ENCODE measurements around the gene IL12RB2.
"Not testable (repeated sequence)": the region's sequence is repeated elsewhere in the genome, so short reads cannot be mapped to it uniquely, and the experiment has no call there.

IL12RB2 gene

DNA sequence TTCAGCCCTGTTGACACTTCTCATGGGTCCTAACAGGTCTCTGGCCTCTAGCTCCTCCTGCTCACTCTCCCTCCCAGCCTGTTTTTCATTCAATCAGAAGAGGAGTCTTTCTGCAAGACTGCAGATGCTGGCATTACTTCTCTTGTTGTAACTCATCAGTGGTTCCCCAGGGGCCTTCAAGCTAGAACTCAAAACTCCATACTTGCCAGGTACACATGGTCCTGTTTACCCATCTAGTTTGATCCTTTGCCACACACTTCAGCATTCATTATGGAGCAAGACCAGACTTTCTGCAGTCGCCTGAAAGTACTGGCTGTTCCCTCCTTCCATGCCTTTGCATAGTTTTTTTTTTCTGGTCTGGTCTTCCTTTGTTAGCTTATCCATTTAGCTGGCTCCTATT lies 74.6 kb downstream of the IL12RB2 start:
- H3K4me3 ChIP-seq (ENCODE audit: low read length) = no peak overlapping the region
- no peak for DNase-seq (ENCODE audit: low read depth, low spot score)

DNA sequence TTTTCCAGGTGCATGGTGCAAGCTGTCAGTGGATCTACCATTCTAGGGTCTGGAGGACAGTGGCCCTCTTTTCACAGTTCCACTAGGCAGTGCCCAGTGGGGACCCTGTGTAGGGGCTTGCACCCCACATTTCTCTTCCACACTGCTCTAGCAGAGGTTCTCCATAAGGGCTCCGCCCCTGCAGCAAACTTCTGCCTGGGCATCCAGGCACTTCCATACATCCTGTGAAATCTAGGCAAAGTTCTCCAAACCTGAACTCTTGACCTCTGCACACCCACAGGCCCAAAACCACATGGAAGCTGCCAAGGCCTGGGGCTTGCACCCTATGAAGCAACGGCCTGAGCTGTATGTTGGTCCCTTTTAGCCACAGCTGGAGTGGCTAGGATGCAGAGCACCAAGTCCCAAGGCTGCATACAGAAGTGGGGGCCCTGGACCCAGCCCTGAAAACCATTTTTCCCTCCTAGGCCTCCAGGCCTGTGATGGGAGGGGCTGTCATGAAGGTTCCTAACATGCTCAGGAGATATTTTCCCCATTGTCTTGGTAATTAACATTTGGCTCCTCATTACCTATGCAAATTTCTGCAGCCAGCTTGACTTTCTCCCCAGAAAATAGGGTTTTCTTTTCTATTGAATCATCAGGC lies 76.4 kb downstream of the IL12RB2 start:
- no peak for DNase-seq (ENCODE audit: low read depth, low spot score)
- no peak overlapping the region for H3K4me3 ChIP-seq (ENCODE audit: low read length)

DNA sequence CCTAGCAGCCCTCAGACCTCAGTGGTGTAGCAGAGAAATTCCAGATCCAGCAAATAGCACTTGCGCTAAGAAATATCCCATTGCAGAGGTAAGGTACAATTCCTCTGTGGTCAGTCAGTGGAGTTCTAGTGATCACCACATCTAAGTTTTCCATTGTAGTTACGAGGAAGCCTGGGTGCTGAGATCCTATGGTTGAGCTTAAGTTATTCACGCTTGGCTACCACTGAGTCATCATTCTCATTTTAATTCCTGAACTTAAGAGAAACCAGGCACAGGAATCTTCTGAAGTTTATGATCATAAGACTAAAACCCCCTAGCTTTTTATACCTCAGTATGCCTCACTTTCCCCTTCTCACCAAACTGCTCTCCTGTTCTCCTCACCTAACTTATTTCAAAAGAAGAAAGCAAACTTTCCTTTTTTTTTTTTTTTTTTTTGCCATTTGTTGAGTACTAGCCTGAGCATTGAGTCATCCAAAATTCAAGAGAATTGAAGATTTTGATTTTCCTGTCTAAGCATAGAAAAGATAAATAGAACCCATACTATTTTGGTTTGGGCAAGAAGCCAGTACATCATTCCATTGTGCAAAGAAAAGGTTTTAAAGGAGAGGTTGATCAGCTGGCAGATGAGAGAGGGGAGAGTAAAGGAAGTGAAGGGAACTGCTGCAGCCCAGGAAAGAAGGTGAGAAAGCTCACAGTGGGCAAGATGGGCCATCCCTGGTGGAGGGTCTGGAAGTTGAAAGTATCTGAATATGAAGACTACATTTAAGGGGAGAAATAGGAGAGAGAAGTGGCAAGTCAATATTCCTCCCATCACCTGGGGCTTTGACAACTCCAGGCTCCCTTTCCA lies 82.6 kb downstream of the IL12RB2 start:
- DNase-seq (ENCODE audit: low read depth, low spot score) = no peak
- H3K4me3 ChIP-seq (ENCODE audit: low read length) = no peak overlapping the region

DNA sequence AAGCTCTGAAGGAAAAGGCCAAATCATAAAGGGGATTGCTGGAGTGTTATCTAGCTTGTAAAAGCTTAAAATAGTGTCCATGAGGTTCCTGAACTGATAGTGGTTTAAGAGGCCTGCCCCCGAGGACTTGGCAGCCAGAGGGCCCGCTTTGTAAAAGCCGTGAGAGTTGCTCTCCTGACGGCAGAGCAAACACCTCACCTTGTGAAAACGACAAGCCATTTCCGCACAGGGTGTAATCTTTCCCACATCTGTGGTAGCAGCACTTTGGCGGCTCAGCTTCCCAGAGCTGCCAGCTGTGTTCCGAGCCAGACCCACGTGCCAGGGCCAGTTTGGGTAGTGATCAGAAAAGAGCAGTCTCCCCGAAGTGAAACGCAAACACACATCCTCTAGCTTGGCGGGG lies 85.6 kb downstream of the IL12RB2 start:
- H3K4me3 ChIP-seq (ENCODE audit: low read length) = no peak overlapping the region
- DNase-seq (ENCODE audit: low read depth, low spot score) = peak; percentile 97

DNA sequence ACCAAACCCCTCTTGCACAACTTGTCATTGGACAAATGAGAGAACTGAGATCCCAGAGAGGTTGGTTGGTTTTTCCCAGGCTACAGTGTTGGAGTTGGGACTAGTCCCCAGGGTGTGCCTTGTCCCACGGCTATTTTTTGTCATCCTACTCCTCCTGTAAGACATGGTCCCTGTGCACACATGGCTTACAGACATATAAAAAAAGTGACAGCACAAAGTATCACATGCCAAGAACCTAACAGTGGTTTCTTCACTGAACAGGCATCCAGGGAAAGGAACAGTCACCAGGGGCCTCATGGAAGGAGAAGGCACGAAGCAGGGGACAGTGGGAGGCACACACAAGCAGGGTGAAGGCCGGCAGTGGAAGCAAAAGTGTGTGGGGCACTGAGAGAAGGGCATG lies 86.1 kb downstream of the IL12RB2 start:
- no peak for DNase-seq (ENCODE audit: low read depth, low spot score)
- H3K4me3 ChIP-seq (ENCODE audit: low read length) = no peak overlapping the region

DNA sequence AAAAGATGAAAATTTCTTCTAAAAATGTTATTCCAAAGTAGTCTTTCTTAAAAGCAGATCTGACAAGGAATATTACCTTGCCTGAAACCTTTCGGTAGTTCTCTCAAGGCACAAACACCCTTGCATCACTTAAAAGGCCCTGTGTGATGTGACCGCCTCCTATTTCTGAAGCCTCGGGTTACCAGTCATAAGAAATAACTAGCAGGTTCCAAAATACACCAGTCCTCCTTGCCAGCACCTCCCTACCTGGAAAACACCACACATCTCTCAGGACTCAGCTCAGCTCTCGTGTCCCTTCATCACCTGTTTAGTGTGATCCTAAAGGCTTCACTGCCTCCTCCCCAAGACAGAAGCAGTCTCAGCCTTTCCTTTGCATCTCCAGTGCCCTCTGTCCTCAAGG lies 86.9 kb downstream of the IL12RB2 start:
- no peak overlapping the region for H3K4me3 ChIP-seq (ENCODE audit: low read length)
- no peak for DNase-seq (ENCODE audit: low read depth, low spot score)

DNA sequence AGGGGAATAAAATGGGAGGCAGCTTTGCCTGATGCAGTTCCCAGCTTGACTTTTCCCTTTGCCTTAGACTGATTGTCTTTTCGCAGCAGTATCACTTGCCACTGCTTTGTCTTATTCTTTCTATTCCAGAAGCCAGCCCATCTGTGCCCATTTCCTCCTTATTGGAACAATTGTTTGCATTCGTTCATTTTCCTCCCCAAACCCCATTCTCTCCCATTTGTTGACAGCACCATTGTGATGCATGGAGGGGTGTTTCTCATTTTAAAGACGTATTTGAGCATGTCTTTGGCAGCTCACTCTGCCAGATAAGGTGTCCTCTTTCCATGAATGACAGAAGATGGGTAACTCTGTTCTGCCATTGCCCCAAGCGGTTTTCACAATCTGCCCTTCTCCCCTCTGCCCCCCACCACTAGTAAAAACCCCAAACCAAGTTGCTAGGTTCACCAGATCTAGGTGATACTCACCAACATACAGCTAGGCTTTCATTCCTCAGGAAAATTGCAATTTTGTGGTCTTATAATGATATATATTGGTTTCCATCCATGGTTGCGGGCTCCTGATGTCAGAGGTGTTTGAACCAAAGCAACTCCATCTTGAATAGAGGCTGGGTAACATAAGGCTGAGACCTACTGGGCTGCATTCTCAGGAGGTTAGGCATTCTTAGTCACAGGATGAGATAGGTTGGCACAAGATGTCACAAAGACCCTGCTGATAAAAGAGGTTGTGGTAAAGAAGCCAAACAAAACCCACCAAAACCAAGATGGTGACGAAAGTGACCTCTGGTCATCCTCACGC lies 91.7 kb downstream of the IL12RB2 start:
- no peak for DNase-seq (ENCODE audit: low read depth, low spot score)
- H3K4me3 ChIP-seq (ENCODE audit: low read length) = no peak overlapping the region

DNA sequence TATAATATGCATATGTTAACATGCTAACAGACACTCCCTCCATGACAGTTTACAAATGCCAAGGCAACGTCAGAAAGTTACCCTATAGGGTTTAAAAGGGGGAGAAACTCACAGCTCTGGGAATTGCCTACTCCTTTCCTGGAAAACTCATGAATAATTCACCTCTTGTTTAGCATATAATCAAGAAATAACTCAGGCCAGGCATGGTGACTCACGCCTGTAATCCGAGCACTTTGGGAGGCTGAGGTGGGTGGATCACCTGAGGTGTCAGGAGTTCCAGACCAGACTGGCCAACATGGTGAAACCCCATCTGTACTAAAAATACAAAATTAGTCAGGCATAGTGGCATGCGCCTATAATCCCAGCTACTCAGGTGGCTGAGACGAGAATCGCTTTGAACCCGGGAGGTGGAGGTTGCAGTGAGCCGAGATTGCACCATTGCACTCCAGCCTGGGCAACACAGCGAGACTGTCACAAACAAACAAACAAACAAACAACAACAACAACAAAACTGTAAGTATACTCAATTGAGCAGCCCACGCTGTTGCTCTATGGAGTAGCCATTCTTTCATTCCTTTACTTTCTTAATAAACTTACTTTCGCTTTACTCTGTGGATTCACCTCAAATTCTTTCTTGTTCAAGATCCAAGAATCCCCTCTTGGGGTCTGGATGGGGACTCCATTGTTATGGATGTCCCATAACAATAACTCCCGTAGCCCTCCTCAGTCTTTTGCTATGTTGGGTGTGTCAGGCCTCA lies 92.5 kb downstream of the IL12RB2 start:
- H3K4me3 ChIP-seq (ENCODE audit: low read length); DNase-seq (ENCODE audit: low read depth, low spot score): not testable (repeated sequence)

DNA sequence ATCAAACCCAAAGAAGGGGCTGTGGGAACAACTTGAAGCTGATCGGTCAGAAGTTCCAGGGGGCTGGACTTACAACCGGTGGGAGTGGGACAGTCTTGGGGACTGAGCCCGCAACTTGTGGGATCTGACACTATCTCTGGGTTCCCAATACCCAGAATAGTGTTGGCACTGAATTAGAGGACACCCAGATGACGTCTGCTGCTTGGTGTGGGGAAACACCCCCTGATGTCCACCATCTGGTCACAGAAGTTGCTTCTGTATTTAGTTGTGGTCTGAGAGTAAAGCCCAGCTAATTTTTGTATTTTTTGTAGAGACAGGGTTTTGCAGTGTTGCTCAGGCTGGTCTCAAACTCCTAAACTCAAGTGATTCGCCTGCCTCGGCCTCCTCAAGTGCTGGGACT lies 93.8 kb downstream of the IL12RB2 start:
- DNase-seq (ENCODE audit: low read depth, low spot score) = no peak

DNA sequence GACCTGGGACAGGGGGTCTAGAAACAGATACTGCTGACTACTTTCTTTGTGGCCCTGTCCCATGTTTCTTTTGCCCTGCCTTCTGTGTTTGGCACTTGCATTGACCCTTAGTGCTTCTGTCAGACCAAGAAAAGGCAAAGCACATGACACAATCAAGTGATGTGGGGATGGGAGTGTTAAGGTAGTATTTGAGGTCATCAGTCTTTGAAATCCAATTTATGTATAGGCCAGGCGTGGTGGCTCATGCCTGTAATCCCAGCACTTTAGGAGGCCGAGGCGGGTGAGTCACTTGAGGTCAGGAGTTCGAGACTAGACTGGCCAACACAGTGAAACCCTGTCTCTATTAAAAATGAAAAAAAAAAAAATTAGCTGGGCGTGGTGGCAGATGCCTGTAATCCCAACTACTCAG lies 96.5 kb downstream of the IL12RB2 start:
- H3K4me3 ChIP-seq (ENCODE audit: low read length) = no peak overlapping the region
- DNase-seq (ENCODE audit: low read depth, low spot score) = no peak

More for the DNA sequence above, 93.8 kb downstream of the IL12RB2 start:
- no peak overlapping the region for H3K4me3 ChIP-seq (ENCODE audit: low read length)

DNA sequence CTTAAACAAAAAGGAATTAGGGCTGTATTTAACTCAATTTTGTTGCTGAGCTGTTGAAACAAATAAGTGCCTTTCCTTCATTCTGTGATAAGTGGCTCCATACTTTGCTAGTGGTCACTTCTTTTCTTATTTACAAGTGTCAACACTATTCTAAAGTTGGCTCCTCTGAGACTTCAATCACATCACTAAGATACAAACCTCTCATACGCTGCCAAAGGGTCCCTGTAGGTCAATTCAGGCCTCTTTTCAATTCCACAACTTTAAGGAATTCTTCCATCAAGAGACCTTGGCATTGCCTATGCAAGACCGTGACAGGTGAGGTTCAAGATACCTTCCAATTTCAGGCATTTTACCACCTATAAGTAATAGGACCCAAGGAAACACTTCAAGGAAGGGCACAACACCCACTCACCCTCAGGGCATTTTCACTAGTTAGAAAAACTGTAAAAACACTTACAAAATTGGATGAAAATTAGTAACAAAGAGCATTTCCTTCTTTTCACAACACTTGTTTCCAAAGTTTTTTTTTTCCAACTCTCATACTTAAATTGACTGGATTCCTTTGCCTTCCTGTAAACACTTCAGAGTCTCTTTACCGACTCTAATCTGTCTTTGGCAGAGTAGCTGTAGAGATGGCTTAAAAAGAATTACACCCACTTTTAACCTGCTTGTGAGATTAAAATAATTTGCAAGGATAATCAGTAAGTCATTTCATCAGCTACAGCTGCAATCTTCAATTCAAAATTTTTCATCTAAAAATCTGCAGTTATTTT lies 98.0 kb downstream of the IL12RB2 start:
- no peak for DNase-seq (ENCODE audit: low read depth, low spot score)
- H3K4me3 ChIP-seq (ENCODE audit: low read length) = no peak overlapping the region

DNA sequence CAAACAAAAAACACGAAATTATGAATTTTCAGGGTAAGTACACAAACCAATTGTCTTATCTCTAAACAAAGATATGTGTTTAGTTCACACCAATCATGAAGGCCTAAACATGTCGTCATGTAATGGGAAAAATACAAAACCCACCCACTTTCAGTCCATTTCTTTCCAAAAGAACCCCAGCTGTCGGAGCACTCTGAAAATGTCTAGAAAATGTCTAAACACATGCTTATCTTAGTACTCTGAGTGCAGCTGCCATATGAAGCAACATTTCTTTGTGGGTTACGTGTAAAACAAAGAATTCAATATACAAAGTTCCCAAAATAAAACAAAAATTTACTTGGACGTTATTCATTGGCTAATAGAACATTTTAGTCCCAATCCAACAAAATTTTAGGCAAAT lies 99.8 kb downstream of the IL12RB2 start:
- DNase-seq (ENCODE audit: low read depth, low spot score) = no peak
- no peak overlapping the region for H3K4me3 ChIP-seq (ENCODE audit: low read length)

DNA sequence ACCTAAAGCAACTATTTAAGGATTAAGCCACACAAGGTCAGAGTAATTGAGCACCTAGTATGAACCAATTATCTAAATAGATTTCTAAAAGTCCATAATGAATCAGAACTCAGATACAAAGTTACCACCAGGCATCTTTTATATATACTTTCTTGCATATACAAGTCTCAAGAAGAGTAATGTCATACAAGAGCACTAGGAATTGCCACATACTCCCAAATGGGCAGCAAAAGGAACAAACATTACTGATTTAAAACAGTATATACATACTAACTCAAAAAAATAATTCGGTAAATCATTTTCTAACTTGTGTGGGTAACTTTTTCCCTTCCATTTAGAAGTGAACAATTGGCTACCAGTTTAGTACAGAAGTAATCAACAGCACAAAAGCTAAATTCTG lies 100.5 kb downstream of the IL12RB2 start:
- no peak overlapping the region for H3K4me3 ChIP-seq (ENCODE audit: low read length)
- DNase-seq (ENCODE audit: low read depth, low spot score) = no peak

DNA sequence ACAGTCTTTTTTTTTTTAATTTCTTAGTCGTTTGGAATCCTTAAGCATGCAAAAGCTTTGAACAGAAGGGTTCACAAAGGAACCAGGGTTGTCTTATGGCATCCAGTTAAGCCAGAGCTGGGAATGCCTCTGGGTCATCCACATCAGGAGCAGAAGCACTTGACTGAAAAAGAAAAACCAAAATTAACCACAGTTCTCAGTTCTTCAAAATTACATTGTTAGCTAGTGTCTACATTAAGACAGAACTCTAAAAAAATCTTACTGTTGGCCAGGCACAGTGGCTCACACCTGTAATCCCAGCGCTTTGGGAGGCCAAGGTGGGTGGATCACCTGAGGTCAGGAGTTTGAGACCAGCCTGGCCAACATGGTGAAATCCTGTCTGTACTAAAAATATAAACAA lies 105.4 kb downstream of the IL12RB2 start:
- not testable (repeated sequence) for H3K4me3 ChIP-seq (ENCODE audit: low read length); DNase-seq (ENCODE audit: low read depth, low spot score)

DNA sequence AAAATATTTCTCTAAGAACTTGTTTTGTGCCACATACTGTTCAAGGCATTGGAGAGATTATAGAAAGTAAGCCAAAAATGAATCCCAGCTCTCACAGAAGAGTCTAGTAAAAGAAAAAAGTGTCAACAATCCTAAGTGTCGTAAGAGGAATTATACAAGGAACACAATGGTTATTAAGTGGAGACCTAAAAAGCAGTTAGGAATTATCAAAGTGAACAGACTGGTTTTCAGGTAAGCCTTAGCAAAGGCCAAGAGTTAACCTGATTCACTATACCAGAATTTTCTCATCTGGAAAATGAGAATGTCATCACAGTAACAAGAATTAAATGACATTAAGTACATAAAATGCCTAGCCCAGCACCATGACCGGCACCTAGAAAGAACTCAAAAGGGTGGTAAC lies 106.9 kb downstream of the IL12RB2 start:
- H3K4me3 ChIP-seq (ENCODE audit: low read length) = no peak overlapping the region
- no peak for DNase-seq (ENCODE audit: low read depth, low spot score)

DNA sequence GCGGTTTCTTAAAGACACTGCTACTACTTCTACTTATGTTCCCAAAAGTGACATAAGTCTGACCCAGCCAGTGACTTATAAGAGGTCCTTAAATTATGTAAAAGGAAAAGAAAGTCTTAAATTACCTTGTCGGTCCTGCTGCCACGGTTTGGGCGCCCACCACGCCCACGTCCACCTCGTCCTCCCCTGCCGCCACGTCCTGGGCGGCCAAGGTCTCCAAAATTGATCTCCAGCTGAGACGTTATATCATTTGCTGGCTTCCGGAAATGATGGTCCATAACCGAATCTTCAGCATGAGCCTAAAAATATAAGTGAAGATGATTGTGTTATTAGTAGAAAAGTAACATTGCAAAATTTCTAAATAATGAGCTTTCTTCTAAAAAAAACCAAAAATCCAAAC lies 107.4 kb downstream of the IL12RB2 start:
- no peak for DNase-seq (ENCODE audit: low read depth, low spot score)
- no peak overlapping the region for H3K4me3 ChIP-seq (ENCODE audit: low read length)

DNA sequence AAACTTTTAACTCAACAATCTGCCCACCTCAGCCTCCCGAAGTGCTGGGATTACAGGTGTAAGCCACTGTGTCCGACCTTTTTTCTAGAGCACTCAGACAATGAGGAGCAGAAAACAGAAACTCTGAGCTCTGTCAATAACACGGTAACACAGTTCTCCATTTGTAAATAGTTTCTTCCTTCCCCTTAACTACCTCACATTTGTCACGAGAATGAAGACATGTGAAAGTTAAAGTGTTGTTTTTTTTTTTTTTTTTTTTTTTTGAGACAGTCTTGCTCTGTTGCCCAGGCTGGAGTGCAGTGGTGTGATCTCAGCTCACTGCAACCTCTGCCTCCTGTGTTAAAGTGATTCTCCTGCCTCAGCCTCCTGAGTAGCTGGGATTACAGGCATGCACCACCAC lies 110.1 kb downstream of the IL12RB2 start:
- not testable (repeated sequence) for H3K4me3 ChIP-seq (ENCODE audit: low read length); DNase-seq (ENCODE audit: low read depth, low spot score)

DNA sequence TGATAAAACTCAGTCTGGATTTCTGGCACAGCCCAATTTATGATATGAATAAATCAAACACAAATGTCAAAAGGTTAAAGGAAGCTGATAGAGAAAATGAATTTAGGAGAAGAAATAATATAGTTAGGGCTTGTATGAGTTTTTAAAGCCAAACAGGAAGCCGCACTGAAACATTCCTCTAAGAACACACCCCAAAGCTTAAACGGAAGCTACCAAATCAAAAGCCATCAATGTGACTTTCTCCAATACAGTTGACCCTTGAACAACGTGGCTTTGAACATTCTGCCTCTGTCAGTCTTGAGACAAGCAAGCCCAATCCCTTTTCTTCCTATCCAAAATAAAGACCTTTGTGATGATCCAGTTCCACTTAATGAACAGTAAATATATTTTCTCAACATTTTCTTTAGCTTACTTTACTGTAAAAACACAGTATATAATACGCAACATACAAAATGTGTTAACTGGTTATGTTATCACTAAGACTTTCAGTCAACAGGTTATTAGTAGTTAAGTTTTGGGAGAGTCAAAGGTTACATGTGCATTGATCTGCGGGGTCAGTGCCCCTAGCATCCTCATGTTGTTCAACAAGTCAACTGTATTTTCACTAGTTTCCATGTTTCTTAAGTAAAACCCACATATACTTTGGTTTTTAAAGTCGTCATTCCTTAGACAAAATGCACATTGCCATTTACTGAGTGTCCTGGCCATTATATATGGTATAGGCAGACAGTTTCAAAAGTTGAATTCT lies 111.3 kb downstream of the IL12RB2 start:
- no peak overlapping the region for H3K4me3 ChIP-seq (ENCODE audit: low read length)
- DNase-seq (ENCODE audit: low read depth, low spot score) = no peak
